A673 (cell line): ENCODE data around the gene NDUFS3. TPM values are rescaled to one million over a fixed set of nuclear protein-coding genes. Genes with fewer than 3 reads are reported as not detected.

ENCODE experiments used
- BruUV-seq: library from RNA; stranded (reverse); fragments of 400-500 nt; replicated peaks from 2 replicates; lab custom pipeline; 2021; lab: Mats Ljungman, UMichigan
- CTCF ChIA-PET: fragments of 300-600 bp; sonication (Branson Sonifier 250); formaldehyde crosslinking; loops from one replicate; lab custom pipeline; 2022; ENCODE audit warnings: antibody characterized with exemption; lab: Charles Lee
- POLR2A ChIA-PET: fragments of 300-600 bp; sonication (Branson Sonifier 250); formaldehyde crosslinking; loops from one replicate; lab custom pipeline; 2022; ENCODE audit warnings: antibody characterized with exemption; ENCODE audit not compliant: low non-redundant PET; lab: Charles Lee
- DNase-seq: peaks from one replicate; pipeline ENCODE4 v3.0.0-alpha.2; 2015; ENCODE audit warnings: low spot score
- H3K27ac ChIP-seq: fragments of 200-600 bp; sonication (generic); 2 replicates; pipeline ENCODE4 v1.5.1; 2016; ENCODE audit warnings: mixed run types, low read depth, mild to moderate bottlenecking, mixed read lengths, antibody characterized with exemption, low read length; ENCODE audit not compliant: poor library complexity, severe bottlenecking
- H3K27me3 ChIP-seq: fragments of 200-600 bp; sonication (generic); replicated peaks from 2 replicates; pipeline ENCODE4 v1.6.1; 2017; ENCODE audit warnings: mixed run types, low read depth, mild to moderate bottlenecking, mixed read lengths, antibody characterized with exemption, low read length; ENCODE audit not compliant: insufficient read depth, poor library complexity
- H3K36me3 ChIP-seq: fragments of 200-600 bp; sonication (generic); 2 replicates; pipeline ENCODE4 v1.6.1; 2016; ENCODE audit warnings: mixed run types, mild to moderate bottlenecking, mixed read lengths, antibody characterized with exemption, low read length; ENCODE audit not compliant: insufficient read depth, poor library complexity, severe bottlenecking
- H3K4me1 ChIP-seq: fragments of 200-600 bp; sonication (generic); 2 replicates; pipeline ENCODE4 v1.6.1; 2017; ENCODE audit warnings: mixed run types, mild to moderate bottlenecking, mixed read lengths, antibody characterized with exemption, low read length; ENCODE audit not compliant: insufficient read depth, poor library complexity, severe bottlenecking
- H3K4me3 ChIP-seq: fragments of 200-600 bp; sonication (generic); 2 replicates; pipeline ENCODE4 v1.5.1; 2016; ENCODE audit warnings: low read depth, mixed run types, mild to moderate bottlenecking, mixed read lengths, low read length; ENCODE audit not compliant: poor library complexity, severe bottlenecking
- H3K9me3 ChIP-seq: fragments of 200-600 bp; sonication (generic); 2 replicates; pipeline ENCODE4 v1.6.1; 2016; ENCODE audit warnings: mixed run types, low read depth, mild to moderate bottlenecking, mixed read lengths, antibody characterized with exemption, low read length; ENCODE audit not compliant: poor library complexity, severe bottlenecking
- EZH2 ChIP-seq: fragments of 200-600 bp; sonication (generic); IDR thresholded peaks from 2 replicates; pipeline ENCODE4 v1.6.1; 2017; ENCODE audit warnings: borderline replicate concordance, low read depth, mild to moderate bottlenecking, mixed read lengths, antibody characterized with exemption, low read length; ENCODE audit not compliant: poor library complexity, severe bottlenecking
- intact Hi-C: fragments of 100-400 bp; cut with micrococcal nuclease; formaldehyde crosslinking; loops from one replicate; pipeline ENCODE4 v1.10.0; 2022; ENCODE audit not compliant: unreplicated experiment
- total RNA-seq: library from RNA; stranded (reverse); gene quantifications from 2 replicates; pipeline ENCODE4 v1.2.3, GENCODE V29; 2021
- TF ChIP-seq, protein P1 (sequence below): fragments of 300-800, 200-600 bp; sonication (generic); conservative IDR thresholded peaks from 2 replicates; pipeline ENCODE4 v1.5.1; 2017; ENCODE audit warnings: low read depth, mild to moderate bottlenecking, antibody characterized with exemption, low read length, moderate library complexity, mixed read lengths

Gene NDUFS3
- total RNA-seq, 1 experiment from 2014 or later = 444 TPM

DNA sequence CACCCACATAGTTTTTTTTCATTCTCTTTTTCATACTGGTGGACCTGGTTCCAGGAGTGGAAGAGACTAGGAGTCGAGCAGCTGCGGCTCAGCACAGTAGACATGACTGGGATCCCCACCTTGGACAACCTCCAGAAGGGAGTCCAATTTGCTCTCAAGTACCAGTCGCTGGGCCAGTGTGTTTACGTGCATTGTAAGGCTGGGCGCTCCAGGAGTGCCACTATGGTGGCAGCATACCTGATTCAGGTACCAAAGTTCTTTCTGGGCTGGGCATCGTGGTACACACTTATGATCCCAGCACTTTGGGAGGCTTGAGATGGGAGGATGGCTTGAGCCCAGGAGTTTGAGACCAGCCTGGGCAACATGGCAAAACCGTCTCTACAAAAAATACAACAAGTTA is 9.2 kb upstream of the NDUFS3 start:
- no peak for TF ChIP-seq EZH2
- TF ChIP-seq, protein P1, sequence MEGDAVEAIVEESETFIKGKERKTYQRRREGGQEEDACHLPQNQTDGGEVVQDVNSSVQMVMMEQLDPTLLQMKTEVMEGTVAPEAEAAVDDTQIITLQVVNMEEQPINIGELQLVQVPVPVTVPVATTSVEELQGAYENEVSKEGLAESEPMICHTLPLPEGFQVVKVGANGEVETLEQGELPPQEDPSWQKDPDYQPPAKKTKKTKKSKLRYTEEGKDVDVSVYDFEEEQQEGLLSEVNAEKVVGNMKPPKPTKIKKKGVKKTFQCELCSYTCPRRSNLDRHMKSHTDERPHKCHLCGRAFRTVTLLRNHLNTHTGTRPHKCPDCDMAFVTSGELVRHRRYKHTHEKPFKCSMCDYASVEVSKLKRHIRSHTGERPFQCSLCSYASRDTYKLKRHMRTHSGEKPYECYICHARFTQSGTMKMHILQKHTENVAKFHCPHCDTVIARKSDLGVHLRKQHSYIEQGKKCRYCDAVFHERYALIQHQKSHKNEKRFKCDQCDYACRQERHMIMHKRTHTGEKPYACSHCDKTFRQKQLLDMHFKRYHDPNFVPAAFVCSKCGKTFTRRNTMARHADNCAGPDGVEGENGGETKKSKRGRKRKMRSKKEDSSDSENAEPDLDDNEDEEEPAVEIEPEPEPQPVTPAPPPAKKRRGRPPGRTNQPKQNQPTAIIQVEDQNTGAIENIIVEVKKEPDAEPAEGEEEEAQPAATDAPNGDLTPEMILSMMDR = no peak
- Histone ChIP-seq H3K36me3 (peaks cover 38% of the 10 kb centered on the region), H3K27me3 (no peaks in the 10 kb centered on the region), H3K4me3 (no peak overlapping the region), H3K27ac (no peak overlapping the region), H3K4me1 (peaks cover 6% of the 10 kb centered on the region), H3K9me3 (no peaks in the 10 kb centered on the region)
- no peak for DNase-seq
- POLR2A ChIA-PET = no interaction called here
- intact Hi-C loops = loop anchor here (10.0 kb wide), 1 partner anchor 285 kb away; no protein-coding TSS in a partner anchor
- CTCF ChIA-PET = no interaction called here
- no TSS peak for BruUV-seq

DNA sequence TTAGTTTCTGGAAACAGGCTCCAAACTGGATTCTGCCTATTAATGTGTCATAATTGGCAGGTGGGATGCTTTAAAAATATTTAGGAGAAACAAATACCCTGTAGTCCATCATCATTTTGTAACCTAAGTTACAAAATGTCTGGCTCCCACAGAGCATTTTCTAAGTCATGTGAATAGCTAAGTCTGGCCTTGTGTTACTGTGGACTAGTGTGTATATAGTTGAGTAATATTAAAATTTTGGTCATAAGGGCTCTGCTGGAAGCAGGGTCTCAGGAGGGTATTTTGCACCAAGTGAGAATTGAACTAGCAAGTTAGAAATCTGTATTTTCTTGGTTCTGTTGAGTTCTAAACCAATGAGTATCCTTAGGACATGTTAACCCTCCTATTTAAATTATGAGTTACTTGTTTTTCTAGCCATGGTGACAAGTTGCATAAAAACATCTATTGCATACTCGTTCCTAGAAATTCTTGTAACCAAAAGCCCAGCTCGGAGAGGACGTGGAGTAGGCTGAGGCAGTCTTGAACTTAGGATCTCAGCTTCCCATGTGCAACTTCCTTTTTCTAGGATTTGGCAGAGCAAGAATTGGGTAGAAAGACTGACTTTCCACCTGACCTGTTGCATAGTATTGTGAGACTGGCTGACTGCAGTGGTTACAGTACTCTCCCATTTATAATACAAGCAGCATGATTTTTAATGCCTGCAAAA is 8.1 kb upstream of the NDUFS3 start:
- H3K27me3 ChIP-seq = no peaks in the 10 kb centered on the region
- DNase-seq = no peak
- H3K27ac ChIP-seq = no peak overlapping the region
- TF ChIP-seq, protein P1 = no peak
- no peak for TF ChIP-seq EZH2
- ChIA-PET POLR2A (no interaction called here), CTCF (no interaction called here)
- intact Hi-C loops = no loop called here
- H3K9me3 ChIP-seq = no peaks in the 10 kb centered on the region
- H3K4me3 ChIP-seq = no peak overlapping the region
- BruUV-seq = no TSS peak
- no peaks in the 10 kb centered on the region for H3K4me1 ChIP-seq
- H3K36me3 ChIP-seq = peaks cover 46% of the 10 kb centered on the region

DNA sequence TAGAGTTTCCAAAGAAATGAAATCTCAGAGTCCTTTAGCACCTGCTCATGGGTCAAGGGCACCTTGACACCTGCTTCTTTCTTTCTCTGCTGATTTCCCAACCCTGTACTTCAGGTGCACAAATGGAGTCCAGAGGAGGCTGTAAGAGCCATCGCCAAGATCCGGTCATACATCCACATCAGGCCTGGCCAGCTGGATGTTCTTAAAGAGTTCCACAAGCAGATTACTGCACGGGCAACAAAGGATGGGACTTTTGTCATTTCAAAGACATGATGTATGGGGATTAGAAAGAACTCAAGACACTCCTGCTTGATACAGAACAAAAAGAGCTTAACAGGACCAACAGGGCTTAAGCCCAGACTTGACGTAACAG is 7.5 kb upstream of the NDUFS3 start:
- Histone ChIP-seq H3K9me3 (no peaks in the 10 kb centered on the region), H3K4me3 (no peak overlapping the region), H3K27ac (no peak overlapping the region), H3K4me1 (no peaks in the 10 kb centered on the region), H3K36me3 (peaks cover 50% of the 10 kb centered on the region), H3K27me3 (no peaks in the 10 kb centered on the region)
- ChIA-PET POLR2A (no interaction called here), CTCF (no interaction called here)
- DNase-seq = no peak
- no peak for TF ChIP-seq EZH2
- TF ChIP-seq, protein P1 = no peak
- intact Hi-C loops = no loop called here
- BruUV-seq = no TSS peak
